ENCODE results near the gene TFRC.

GRCh38 chr3:196120291-196120951 is 38.5 kb upstream of the TFRC start:
- TF ChIP-seq CTCF (IDR thresholded peaks at IDR 0.05 in 2 of 3, conservative IDR thresholded peaks at IDR 0.05 in 1 of 3; ENCODE audit: borderline replicate concordance in 1 of 3, insufficient read depth in 1 of 3, low read depth in 2 of 3, low read length in 2 of 3) (no peak), EZH2 (IDR thresholded peaks at IDR 0.05) (no peak)
